AG10803 (cell line): ENCODE data around the gene RS1.

Experiments
- DNase-seq: peaks from one replicate; pipeline ENCODE4 v3.0.0; 2010; ENCODE audit warnings: low read depth
- H3K4me3 ChIP-seq: 2 replicates; pipeline ENCODE4 v1.5.1; 2011; ENCODE audit warnings: mild to moderate bottlenecking, low read length, control low read depth
- TF ChIP-seq, protein P1 (sequence below): conservative IDR thresholded peaks from 2 replicates; pipeline ENCODE4 v1.5.1; 2011; ENCODE audit warnings: mild to moderate bottlenecking, low read length, control low read depth, inconsistent platforms

The RS1 gene

GRCh38 chrX:18650662-18651061 lies 21.2 kb downstream of the RS1 start:
- DNase-seq: no peak
- TF ChIP-seq, protein P1, sequence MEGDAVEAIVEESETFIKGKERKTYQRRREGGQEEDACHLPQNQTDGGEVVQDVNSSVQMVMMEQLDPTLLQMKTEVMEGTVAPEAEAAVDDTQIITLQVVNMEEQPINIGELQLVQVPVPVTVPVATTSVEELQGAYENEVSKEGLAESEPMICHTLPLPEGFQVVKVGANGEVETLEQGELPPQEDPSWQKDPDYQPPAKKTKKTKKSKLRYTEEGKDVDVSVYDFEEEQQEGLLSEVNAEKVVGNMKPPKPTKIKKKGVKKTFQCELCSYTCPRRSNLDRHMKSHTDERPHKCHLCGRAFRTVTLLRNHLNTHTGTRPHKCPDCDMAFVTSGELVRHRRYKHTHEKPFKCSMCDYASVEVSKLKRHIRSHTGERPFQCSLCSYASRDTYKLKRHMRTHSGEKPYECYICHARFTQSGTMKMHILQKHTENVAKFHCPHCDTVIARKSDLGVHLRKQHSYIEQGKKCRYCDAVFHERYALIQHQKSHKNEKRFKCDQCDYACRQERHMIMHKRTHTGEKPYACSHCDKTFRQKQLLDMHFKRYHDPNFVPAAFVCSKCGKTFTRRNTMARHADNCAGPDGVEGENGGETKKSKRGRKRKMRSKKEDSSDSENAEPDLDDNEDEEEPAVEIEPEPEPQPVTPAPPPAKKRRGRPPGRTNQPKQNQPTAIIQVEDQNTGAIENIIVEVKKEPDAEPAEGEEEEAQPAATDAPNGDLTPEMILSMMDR: no peak
- no peak overlapping the region for H3K4me3 ChIP-seq

GRCh38 chrX:18649498-18649951 lies 22.4 kb downstream of the RS1 start:
- no peak overlapping the region for H3K4me3 ChIP-seq
- no peak for DNase-seq
- TF ChIP-seq, protein P1: no peak

DNA sequence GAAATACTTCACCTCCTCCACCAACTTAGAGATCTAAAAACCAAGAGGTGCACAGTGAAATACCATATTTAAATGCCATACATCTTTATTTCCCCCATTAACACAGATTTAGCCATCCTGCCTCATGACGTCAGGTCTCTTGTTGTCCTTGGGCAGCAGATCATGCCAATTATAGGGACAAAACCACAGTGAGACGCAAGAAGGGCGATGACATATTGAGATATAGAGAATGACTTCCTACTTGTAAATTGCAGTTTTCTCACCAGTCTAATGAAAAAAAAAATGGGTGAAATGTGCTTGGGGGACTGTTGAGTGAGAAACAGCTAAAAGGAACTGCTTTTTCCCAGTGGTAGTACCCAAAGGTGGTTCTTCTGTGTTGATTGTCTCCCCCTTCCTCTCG lies 24.3 kb downstream of the RS1 start:
- no peak for DNase-seq
- TF ChIP-seq, protein P1: no peak
- H3K4me3 ChIP-seq: no peak overlapping the region

DNA sequence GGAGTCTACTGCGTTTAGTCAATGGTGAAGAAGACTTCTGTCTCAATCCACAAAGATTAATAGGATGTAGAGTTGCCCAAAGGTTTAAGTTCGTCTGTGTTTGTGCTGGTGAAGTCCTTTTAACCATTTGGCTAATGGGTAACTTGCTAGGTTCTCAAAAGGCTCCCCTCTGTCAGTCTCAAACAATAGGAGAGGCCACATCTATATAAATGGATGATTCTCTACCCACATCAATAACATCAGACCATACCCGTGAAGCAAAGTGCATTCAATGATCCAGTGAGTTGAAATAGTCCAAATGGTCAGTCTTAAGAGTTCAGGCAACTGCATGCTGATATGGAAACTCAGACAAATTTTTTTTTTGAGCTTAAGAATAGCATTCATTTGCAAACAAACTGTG lies 28.1 kb downstream of the RS1 start:
- TF ChIP-seq, protein P1: no peak
- DNase-seq: no peak
- no peak overlapping the region for H3K4me3 ChIP-seq

- TF ChIP-seq, protein P1: no peak
- H3K4me3 ChIP-seq: no peak overlapping the region
- no peak for DNase-seq
Observed at GRCh38 chrX:18643243-18643642, 28.7 kb downstream of the RS1 start.

GRCh38 chrX:18640686-18641085 lies 31.2 kb downstream of the RS1 start:
- DNase-seq: peak; percentile 1
- no peak overlapping the region for H3K4me3 ChIP-seq
- TF ChIP-seq, protein P1: no peak

DNA sequence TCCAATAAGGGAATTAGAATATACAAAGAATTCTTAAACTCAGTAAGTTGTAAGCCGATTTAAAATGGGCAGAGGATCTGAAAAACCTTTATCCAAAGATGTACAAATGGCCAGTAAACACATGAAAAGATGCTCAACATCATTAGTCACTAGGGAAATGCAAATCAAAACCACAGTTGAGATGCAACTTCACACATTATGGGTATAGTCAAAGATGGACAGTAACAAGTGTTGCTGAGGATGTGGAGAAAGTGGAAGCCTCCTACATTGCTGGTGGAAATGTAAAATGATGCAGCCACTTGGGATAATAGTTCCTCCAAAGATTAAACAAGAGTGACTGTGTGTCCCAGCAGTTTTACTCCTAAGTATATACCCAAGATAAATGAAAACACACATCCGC lies 32.6 kb downstream of the RS1 start:
- no peak for DNase-seq
- TF ChIP-seq, protein P1: no peak
- H3K4me3 ChIP-seq: no peak overlapping the region
